Calu3 (cell line): ENCODE measurements around the gene MYO1E. TPM values are rescaled to one million over a fixed set of nuclear protein-coding genes. Genes with fewer than 3 reads are reported as not detected.

Experiments used
- BruUV-seq: library from RNA; stranded (reverse); fragments of 400-500 nt; replicated peaks from 2 replicates; lab custom pipeline; 2021; lab: Mats Ljungman, UMichigan
- CTCF ChIA-PET: fragments of 300-600 bp; sonication (Branson Sonifier 250); formaldehyde crosslinking; loops from one replicate; lab custom pipeline; 2022; ENCODE audit warnings: antibody characterized with exemption; lab: Charles Lee
- DNase-seq: peaks from one replicate; pipeline ENCODE4 v3.0.0; 2022
- H3K27ac Mint-ChIP-seq: one replicate; pipeline ENCODE4 v1.8.0; 2022; ENCODE audit warnings: mixed read lengths; ENCODE audit not compliant: unreplicated experiment
- H3K27me3 Mint-ChIP-seq: one replicate; pipeline ENCODE4 v1.8.0; 2022; ENCODE audit warnings: mixed read lengths; ENCODE audit not compliant: unreplicated experiment
- H3K36me3 Mint-ChIP-seq: one replicate; pipeline ENCODE4 v1.8.0; 2022; ENCODE audit warnings: mild to moderate bottlenecking, moderate library complexity, mixed read lengths; ENCODE audit not compliant: insufficient read depth, unreplicated experiment
- H3K4me1 Mint-ChIP-seq: one replicate; pipeline ENCODE4 v1.8.0; 2022; ENCODE audit warnings: mild to moderate bottlenecking, low read depth, mixed read lengths; ENCODE audit not compliant: unreplicated experiment
- H3K4me3 Mint-ChIP-seq: one replicate; pipeline ENCODE4 v1.8.0; 2022; ENCODE audit warnings: mild to moderate bottlenecking, low read depth, moderate library complexity, mixed read lengths; ENCODE audit not compliant: unreplicated experiment
- H3K9me3 Mint-ChIP-seq: one replicate; pipeline ENCODE4 v1.8.0; 2022; ENCODE audit warnings: low read depth, mixed read lengths; ENCODE audit not compliant: unreplicated experiment
- intact Hi-C: fragments of 100-400 bp; cut with micrococcal nuclease; formaldehyde crosslinking; loops from one replicate; pipeline ENCODE4 v1.10.0; 2022; ENCODE audit not compliant: unreplicated experiment
- total RNA-seq: library from RNA; stranded (reverse); gene quantifications from 2 replicates; pipeline ENCODE4 v1.2.3, GENCODE V29; 2022
- TF ChIP-seq, protein P1 (sequence below): fragments of 200-600 bp; IDR thresholded peaks from one replicate; pipeline ENCODE4 v1.8.0; 2022; ENCODE audit warnings: antibody characterized with exemption; ENCODE audit not compliant: unreplicated experiment

Gene MYO1E
- total RNA-seq, 1 experiment from 2014 or later = 617 TPM

DNA sequence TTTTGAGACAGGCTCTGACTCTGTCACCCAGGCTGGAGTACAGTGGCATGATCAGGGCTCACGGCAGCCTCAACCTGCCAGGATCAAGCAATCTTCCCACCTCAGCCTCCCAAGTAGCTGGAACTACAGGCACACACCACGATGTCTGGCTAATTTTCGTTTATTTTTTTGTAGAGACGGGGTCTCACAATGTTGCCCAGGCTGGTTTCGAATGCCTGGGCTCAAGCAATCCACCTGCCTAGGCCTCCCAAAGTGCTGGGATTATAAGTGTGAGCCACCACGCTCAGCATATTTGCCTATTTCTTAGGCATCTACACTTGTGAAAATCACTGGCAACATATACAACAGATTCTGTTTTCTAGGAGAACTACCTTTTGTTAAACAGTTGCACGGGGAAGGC is 16.9 kb downstream of the MYO1E start:
- TF ChIP-seq, protein P1, sequence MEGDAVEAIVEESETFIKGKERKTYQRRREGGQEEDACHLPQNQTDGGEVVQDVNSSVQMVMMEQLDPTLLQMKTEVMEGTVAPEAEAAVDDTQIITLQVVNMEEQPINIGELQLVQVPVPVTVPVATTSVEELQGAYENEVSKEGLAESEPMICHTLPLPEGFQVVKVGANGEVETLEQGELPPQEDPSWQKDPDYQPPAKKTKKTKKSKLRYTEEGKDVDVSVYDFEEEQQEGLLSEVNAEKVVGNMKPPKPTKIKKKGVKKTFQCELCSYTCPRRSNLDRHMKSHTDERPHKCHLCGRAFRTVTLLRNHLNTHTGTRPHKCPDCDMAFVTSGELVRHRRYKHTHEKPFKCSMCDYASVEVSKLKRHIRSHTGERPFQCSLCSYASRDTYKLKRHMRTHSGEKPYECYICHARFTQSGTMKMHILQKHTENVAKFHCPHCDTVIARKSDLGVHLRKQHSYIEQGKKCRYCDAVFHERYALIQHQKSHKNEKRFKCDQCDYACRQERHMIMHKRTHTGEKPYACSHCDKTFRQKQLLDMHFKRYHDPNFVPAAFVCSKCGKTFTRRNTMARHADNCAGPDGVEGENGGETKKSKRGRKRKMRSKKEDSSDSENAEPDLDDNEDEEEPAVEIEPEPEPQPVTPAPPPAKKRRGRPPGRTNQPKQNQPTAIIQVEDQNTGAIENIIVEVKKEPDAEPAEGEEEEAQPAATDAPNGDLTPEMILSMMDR = no peak
- CTCF ChIA-PET = no interaction called here
- H3K4me3 Mint-ChIP-seq = no peak overlapping the region

DNA sequence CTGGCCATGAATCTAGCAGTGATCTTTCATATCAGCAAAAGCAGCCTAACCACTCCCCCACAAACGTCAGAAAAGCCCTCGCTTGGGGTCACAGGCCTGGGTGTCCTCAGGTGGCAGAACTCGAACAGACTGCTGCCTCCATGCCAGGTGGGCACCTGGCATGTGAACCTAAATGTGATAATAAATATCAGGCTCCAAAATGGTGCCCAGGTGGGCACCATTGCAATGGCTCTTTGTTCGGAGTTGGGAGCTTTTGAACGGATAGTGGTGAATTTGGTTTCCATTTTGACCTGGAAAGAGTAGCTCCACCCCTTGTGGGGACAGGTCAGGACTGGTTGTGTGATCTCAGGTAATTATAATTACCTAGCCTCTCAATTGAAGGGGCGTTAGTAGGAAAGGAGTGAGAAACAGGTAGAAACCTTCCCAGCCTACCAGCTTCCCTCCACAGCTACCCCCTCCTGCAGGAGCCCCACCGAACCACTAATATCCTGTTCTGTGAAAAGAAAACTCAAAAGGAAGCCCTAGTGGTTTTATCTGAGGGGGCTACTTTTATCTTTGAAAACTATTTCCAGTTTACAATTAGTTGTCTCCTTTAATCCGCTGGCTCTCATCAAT is 18.1 kb downstream of the MYO1E start:
- DNase-seq = no peak
- peaks cover 69% of the 10 kb centered on the region for H3K36me3 Mint-ChIP-seq
- no peaks in the 10 kb centered on the region for H3K9me3 Mint-ChIP-seq
- H3K4me3 Mint-ChIP-seq = no peak overlapping the region
- intact Hi-C loops = no loop called here
- no TSS peak for BruUV-seq
- CTCF ChIA-PET = no interaction called here
- H3K4me1 Mint-ChIP-seq = peaks cover 72% of the 10 kb centered on the region
- TF ChIP-seq, protein P1 = no peak
- peak overlapping the region; percentile 43 for H3K27ac Mint-ChIP-seq
- no peaks in the 10 kb centered on the region for H3K27me3 Mint-ChIP-seq

More for the DNA sequence above, 16.9 kb downstream of the MYO1E start:
- intact Hi-C loops = no loop called here
- Mint-ChIP-seq H3K4me1 (peaks cover 63% of the 10 kb centered on the region), H3K9me3 (no peaks in the 10 kb centered on the region), H3K36me3 (peaks cover 72% of the 10 kb centered on the region), H3K27ac (peak overlapping the region; percentile 43), H3K27me3 (no peaks in the 10 kb centered on the region)
- no peak for DNase-seq
- BruUV-seq = no TSS peak

DNA sequence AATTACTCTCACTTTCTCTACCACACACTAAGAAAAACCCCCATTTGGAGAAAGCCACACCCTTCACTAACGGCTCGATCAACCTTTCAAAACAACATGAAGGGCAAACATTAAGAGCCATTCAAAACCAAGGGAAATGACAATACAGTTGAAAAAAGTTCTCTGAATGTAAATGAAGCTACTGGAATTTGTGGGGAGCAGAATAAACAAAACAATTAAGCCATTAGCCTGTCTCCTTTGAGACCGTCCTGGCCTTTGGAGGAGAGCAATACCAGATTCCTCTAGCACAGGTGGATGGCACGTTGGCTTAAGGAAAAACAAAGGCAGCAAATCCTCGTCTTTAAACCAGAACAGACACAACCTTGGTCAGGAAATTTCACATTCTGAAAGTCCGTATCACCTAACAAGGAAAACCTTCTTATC is 18.7 kb downstream of the MYO1E start:
- TF ChIP-seq, protein P1 = no peak
- peaks cover 74% of the 10 kb centered on the region for H3K4me1 Mint-ChIP-seq
- H3K36me3 Mint-ChIP-seq = peaks cover 69% of the 10 kb centered on the region
- no TSS peak for BruUV-seq
- CTCF ChIA-PET = no interaction called here
- no peaks in the 10 kb centered on the region for H3K27me3 Mint-ChIP-seq
- no peak overlapping the region for H3K4me3 Mint-ChIP-seq
- no peak overlapping the region for H3K27ac Mint-ChIP-seq
- no peak for DNase-seq
- H3K9me3 Mint-ChIP-seq = no peaks in the 10 kb centered on the region
- intact Hi-C loops = no loop called here

DNA sequence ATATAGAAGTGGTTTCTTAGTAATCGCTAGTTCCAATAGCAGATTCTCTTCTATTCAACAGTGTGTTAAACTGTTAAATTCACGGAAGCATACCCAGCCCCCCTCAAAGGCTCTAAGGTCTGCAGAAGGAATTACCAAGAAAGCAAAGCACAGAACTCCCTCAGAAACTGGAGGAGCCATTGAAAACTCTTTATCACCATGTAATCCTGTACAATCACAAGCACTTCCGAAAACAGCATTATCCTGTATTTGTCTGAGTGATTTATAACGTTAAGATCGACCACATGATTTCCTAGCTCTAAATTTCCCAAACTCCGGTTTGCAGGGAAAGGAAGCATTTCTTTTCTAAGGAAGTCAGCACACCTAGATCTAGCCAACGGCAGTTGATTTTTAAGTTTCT is 20.0 kb downstream of the MYO1E start:
- DNase-seq = no peak
- no peaks in the 10 kb centered on the region for H3K9me3 Mint-ChIP-seq
- intact Hi-C loops = no loop called here
- peaks cover 67% of the 10 kb centered on the region for H3K4me1 Mint-ChIP-seq
- H3K36me3 Mint-ChIP-seq = peaks cover 71% of the 10 kb centered on the region
- H3K27ac Mint-ChIP-seq = no peak overlapping the region
- no peak overlapping the region for H3K4me3 Mint-ChIP-seq
- TF ChIP-seq, protein P1 = no peak
- CTCF ChIA-PET = interaction anchor here (1.1 kb wide), 1 partner anchor 14 kb away, joined by 9 read pairs; no protein-coding TSS in a partner anchor
- no TSS peak for BruUV-seq
- no peaks in the 10 kb centered on the region for H3K27me3 Mint-ChIP-seq
